PC-3 (cell line): Measurements from ENCODE around the gene ASPRV1.

Experiments
- CTCF ChIP-seq: fragments of 300-600 bp; sonication (generic); conservative IDR thresholded peaks from 2 replicates; pipeline ENCODE4 v1.5.1; 2017; ENCODE audit warnings: antibody characterized with exemption, low read depth, mild to moderate bottlenecking, low read length
- EZH2 ChIP-seq: fragments of 300-600 bp; sonication (generic); IDR thresholded peaks from one replicate; pipeline ENCODE4 v1.6.1; 2017; ENCODE audit warnings: antibody characterized with exemption, mild to moderate bottlenecking, low read length; ENCODE audit not compliant: unreplicated experiment

GRCh38 chr2:69962986-69963730 lies 1.7 kb upstream of the ASPRV1 start:
- no peak for TF ChIP-seq CTCF
- no peak for TF ChIP-seq EZH2
